ENCODE data around the gene RAVER1. TPM values are rescaled to one million over a fixed set of nuclear protein-coding genes. Genes with fewer than 3 reads are reported as not detected.

RAVER1 gene
- total RNA-seq, 4 donors from 2014 or later: 15.6 to 33.2 (median 21.8) TPM

DNA sequence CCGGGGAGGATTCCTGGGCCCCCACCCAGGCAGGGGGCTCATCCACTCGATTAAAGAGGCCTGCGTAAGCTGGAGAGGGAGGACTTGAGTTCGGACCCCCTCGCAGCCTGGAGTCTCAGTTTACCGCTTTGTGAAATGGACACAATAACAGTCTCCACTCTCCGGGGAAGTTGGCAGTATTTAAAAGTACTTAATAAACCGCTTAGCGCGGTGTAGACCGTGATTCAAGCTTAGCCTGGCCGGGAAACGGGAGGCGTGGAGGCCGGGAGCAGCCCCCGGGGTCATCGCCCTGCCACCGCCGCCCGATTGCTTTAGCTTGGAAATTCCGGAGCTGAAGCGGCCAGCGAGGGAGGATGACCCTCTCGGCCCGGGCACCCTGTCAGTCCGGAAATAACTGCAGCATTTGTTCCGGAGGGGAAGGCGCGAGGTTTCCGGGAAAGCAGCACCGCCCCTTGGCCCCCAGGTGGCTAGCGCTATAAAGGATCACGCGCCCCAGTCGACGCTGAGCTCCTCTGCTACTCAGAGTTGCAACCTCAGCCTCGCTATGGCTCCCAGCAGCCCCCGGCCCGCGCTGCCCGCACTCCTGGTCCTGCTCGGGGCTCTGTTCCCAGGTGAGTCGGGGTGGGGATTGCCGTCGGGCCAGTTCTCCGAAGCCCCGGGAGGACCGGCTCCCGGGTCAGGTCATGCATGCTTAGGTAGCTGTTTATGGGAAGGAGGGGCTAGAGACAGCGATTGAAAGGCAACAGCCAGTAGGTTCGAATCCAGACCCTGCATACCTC is 62.5 kb downstream of the RAVER1 start, which contains the start of gene ICAM1:
ICAM1 (plus strand) TSS at position 505 of the 779 bp plus-strand sequence; CDS start at position 545, 40 bp downstream.
- H3K9me3 ChIP-seq: no peaks in the 10 kb centered on the region
- peaks cover 0 to 10% of the 10 kb centered on the region in 2 donors for H3K36me3 ChIP-seq
- H3K4me1 ChIP-seq: peaks cover 0 to 38% (median 7%) of the 10 kb centered on the region in 3 donors
- peak; percentile 72 for ATAC-seq
- peak within 1 kb of the TSS; percentile 10 to 53 for H3K4me3 ChIP-seq
- WGBS, 2 donors (ENCODE audit: low coverage in 1 of 2): 13% methylated on average over 3 of the region's 51 CpGs; no CpG with 5 or more reads in 1 of the 2 donors
- peaks cover 60% of the 10 kb centered on the region for H3K27me3 ChIP-seq
- peak within 1 kb of the TSS; percentile 9 to 81 (median 79) for H3K27ac ChIP-seq
- TF ChIP-seq POLR2AphosphoS5 (IDR thresholded peaks at IDR 0.05) (peak; percentile 73), EP300 (IDR thresholded peaks at IDR 0.05) (no peak), POLR2A (IDR thresholded peaks at IDR 0.05) (peak; percentile 66 to 67)
- TF ChIP-seq, protein P1, sequence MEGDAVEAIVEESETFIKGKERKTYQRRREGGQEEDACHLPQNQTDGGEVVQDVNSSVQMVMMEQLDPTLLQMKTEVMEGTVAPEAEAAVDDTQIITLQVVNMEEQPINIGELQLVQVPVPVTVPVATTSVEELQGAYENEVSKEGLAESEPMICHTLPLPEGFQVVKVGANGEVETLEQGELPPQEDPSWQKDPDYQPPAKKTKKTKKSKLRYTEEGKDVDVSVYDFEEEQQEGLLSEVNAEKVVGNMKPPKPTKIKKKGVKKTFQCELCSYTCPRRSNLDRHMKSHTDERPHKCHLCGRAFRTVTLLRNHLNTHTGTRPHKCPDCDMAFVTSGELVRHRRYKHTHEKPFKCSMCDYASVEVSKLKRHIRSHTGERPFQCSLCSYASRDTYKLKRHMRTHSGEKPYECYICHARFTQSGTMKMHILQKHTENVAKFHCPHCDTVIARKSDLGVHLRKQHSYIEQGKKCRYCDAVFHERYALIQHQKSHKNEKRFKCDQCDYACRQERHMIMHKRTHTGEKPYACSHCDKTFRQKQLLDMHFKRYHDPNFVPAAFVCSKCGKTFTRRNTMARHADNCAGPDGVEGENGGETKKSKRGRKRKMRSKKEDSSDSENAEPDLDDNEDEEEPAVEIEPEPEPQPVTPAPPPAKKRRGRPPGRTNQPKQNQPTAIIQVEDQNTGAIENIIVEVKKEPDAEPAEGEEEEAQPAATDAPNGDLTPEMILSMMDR (IDR thresholded peaks at IDR 0.05): peak in 2 of 4 experiments; percentile 14 to 24

DNA sequence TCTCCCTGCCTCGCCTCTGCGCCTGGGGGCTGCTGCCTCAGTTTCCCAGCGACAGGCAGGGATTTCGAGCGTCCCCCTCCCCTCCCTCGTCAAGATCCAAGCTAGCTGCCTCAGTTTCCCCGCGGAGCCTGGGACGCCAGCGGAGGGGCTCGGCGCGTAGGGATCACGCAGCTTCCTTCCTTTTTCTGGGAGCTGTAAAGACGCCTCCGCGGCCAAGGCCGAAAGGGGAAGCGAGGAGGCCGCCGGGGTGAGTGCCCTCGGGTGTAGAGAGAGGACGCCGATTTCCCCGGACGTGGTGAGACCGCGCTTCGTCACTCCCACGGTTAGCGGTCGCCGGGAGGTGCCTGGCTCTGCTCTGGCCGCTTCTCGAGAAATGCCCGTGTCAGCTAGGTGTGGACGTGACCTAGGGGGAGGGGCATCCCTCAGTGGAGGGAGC is 63.1 kb downstream of the RAVER1 start:
- peaks cover 0 to 38% (median 7%) of the 10 kb centered on the region in 3 donors for H3K4me1 ChIP-seq
- H3K4me3 ChIP-seq: peak overlapping the region; percentile 10 to 53
- peaks cover 60% of the 10 kb centered on the region for H3K27me3 ChIP-seq
- WGBS, 2 donors (ENCODE audit: low coverage in 1 of 2): no CpG with 5 or more reads among the region's 37 CpGs
- peak overlapping the region; percentile 9 to 81 (median 79) for H3K27ac ChIP-seq
- peak; percentile 53 for ATAC-seq
- TF ChIP-seq POLR2A (IDR thresholded peaks at IDR 0.05) (peak in 1 of 2 donors; percentile 25), POLR2AphosphoS5 (IDR thresholded peaks at IDR 0.05) (no peak)
- H3K9me3 ChIP-seq: no peaks in the 10 kb centered on the region
- H3K36me3 ChIP-seq: peaks cover 0 to 7% of the 10 kb centered on the region in 2 donors

DNA sequence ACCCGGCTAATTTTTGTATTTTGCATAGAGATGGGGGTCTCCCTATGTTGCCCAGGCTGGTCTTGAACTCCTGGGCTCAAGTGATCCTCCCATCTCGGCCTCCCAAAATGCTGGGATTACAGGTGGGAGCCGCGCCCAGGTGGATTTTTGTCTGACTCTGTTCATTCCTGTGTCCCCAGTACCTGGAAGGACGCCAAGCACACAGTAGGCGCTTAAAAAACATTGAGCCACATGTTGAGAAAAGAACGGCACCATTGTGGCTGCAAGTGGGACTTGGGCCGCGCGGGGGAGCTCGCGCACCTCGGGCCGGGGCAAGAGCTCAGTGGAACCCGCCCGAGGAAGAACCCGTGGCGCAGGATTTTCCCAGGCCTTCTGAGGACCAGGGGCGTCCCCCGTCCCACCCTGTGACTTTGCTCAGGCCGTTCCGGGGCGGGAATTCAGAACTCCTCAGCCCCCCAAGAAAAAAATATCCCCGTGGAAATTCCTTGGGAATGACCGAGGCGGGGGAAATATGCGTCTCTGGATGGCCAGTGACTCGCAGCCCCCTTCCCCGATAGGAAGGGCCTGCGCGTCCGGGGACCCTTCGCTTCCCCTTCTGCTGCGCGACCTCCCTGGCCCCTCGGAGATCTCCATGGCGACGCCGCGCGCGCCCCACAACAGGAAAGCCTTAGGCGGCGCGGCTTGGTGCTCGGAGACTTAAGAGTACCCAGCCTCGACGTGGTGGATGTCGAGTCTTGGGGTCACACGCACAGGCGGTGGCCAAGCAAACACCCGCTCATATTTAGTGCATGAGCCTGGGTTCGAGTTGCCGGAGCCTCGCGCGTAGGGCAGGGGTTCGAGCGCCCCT is 63.8 kb downstream of the RAVER1 start:
- peak overlapping the region; percentile 10 to 53 for H3K4me3 ChIP-seq
- H3K27ac ChIP-seq: peak overlapping the region; percentile 9 to 81 (median 79)
- peaks cover 0 to under 1% of the 10 kb centered on the region in 2 donors for H3K36me3 ChIP-seq
- H3K9me3 ChIP-seq: no peaks in the 10 kb centered on the region
- H3K27me3 ChIP-seq: peaks cover 56% of the 10 kb centered on the region
- ATAC-seq: peak; percentile 64
- peaks cover 0 to 38% (median 7%) of the 10 kb centered on the region in 3 donors for H3K4me1 ChIP-seq
- TF ChIP-seq POLR2AphosphoS5 (IDR thresholded peaks at IDR 0.05): no peak
- no peak for TF ChIP-seq EP300 (IDR thresholded peaks at IDR 0.05)
- TF ChIP-seq POLR2A (IDR thresholded peaks at IDR 0.05): no peak
- TF ChIP-seq, protein P1 (IDR thresholded peaks at IDR 0.05): peak in 3 of 4 experiments; percentile 93 to 99 (median 94)
- 0% methylated on average over 3 to 17 of the region's 59 CpGs for WGBS, 2 donors (ENCODE audit: low coverage in 1 of 2)

DNA sequence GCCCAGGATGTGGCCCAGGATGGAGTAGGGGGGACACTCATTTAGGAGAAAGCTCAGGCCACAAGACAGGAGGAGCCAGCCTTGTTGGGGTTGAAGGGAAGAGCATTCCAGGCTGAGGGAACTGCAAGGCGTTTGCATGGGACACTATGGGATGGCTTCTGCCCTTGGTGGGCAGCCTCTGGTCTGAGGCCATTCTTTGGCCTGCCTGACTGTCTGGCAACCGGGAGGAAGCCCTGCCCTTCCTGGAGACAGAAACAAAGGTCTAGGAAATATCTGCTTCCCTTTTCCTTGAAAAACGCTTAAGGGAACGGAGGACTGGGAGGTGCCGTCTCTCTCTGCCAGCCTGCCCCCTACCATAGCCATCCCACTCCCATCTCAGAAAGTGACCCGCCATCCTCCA is 65.3 kb downstream of the RAVER1 start:
- no peaks in the 10 kb centered on the region for H3K9me3 ChIP-seq
- no peaks in the 10 kb centered on the region for H3K36me3 ChIP-seq
- peak overlapping the region in 3 of 4 donors; percentile 68 to 81 (median 78) for H3K27ac ChIP-seq
- WGBS, 2 donors (ENCODE audit: low coverage in 1 of 2): 20 to 56% methylated on average over 1 to 6 of the region's 6 CpGs
- H3K27me3 ChIP-seq: peaks cover 51% of the 10 kb centered on the region
- H3K4me3 ChIP-seq: no peak overlapping the region
- no peak for ATAC-seq
- TF ChIP-seq EP300 (IDR thresholded peaks at IDR 0.05) (no peak), POLR2A (IDR thresholded peaks at IDR 0.05) (no peak), POLR2AphosphoS5 (IDR thresholded peaks at IDR 0.05) (no peak)
- TF ChIP-seq, protein P1 (IDR thresholded peaks at IDR 0.05): no peak
- peaks cover 0 to 38% (median 7%) of the 10 kb centered on the region in 3 donors for H3K4me1 ChIP-seq

DNA sequence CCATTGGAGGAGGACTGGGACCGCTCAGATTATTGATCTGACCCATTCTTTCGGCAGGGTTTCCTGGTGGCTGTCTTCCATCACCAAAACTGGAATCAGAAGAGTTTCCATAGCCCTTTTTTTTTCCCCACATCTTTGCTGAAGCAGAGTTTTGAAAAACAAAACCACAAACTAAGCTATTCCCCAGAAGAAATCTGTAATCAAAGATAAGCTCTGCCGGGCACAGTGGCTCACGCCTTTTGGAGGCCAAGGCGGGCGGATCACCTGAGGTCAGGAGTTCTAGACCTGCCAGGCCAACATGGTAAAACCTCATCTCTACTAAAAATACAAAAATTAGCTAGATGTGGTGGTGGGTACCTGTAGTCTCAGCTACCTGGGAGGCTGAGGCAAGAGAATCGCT is 66.6 kb downstream of the RAVER1 start:
- Histone ChIP-seq H3K27ac (no peak overlapping the region), H3K4me3 (no peak overlapping the region), H3K36me3 (no peaks in the 10 kb centered on the region), H3K4me1 (peaks cover 0 to 35% (median 7%) of the 10 kb centered on the region in 3 donors), H3K27me3 (peaks cover 40% of the 10 kb centered on the region), H3K9me3 (no peaks in the 10 kb centered on the region)
- no peak for ATAC-seq
- WGBS, 2 donors (ENCODE audit: low coverage in 1 of 2): 61% methylated on average over 3 of the region's 7 CpGs; no CpG with 5 or more reads in 1 of the 2 donors
- TF ChIP-seq POLR2AphosphoS5 (IDR thresholded peaks at IDR 0.05) (no peak), EP300 (IDR thresholded peaks at IDR 0.05) (no peak), POLR2A (IDR thresholded peaks at IDR 0.05) (no peak)
- TF ChIP-seq, protein P1 (IDR thresholded peaks at IDR 0.05): no peak

Data from gastroesophageal sphincter (tissue), 4 donors.